Mesenchymal stem cell (in vitro differentiated cells and primary cell): ENCODE results near the gene SAMD11.
A peak's percentile ranks its signal among the peaks of the same experiment; 100 is the strongest.

Source experiments
- DNase-seq: peaks from one replicate; pipeline ENCODE4 v3.0.0-alpha.2; 2013
- H2AFZ ChIP-seq: one replicate; pipeline ENCODE4 v1.6.1; 2013; ENCODE audit warnings: low read depth, mild to moderate bottlenecking, control low read depth, inconsistent platforms, low read length, moderate library complexity
- H2AK5ac ChIP-seq: 2 replicates; pipeline ENCODE4 v1.6.1; 2013; ENCODE audit warnings: low read length, moderate library complexity, mild to moderate bottlenecking, inconsistent platforms; ENCODE audit not compliant: severe bottlenecking
- H2BK120ac ChIP-seq: one replicate; pipeline ENCODE4 v1.6.1; 2013; ENCODE audit warnings: low read depth, mild to moderate bottlenecking, inconsistent platforms, low read length, moderate library complexity
- H2BK12ac ChIP-seq, 2 experiments: one replicate each; pipeline ENCODE4 v1.6.1; 2013; ENCODE audit warnings: inconsistent platforms in 2 of 2, low read length in 2 of 2, mild to moderate bottlenecking in 2 of 2, moderate library complexity in 2 of 2, control low read depth in 1 of 2
- H2BK15ac ChIP-seq: one replicate; pipeline ENCODE4 v1.6.1; 2013; ENCODE audit warnings: mild to moderate bottlenecking, low read depth, inconsistent platforms; ENCODE audit not compliant: poor library complexity, severe bottlenecking
- H2BK5ac ChIP-seq: 2 replicates; pipeline ENCODE4 v1.6.1; 2013; ENCODE audit warnings: low read depth, mild to moderate bottlenecking, low read length, control low read depth, inconsistent platforms; ENCODE audit not compliant: poor library complexity, severe bottlenecking
- H3K14ac ChIP-seq, 2 experiments: one replicate each; pipeline ENCODE4 v1.6.1; 2013; ENCODE audit warnings: inconsistent platforms in 2 of 2, low read length in 2 of 2, control low read depth in 1 of 2, mild to moderate bottlenecking in 1 of 2, moderate library complexity in 1 of 2
- H3K18ac ChIP-seq, 2 experiments: one replicate each; pipeline ENCODE4 v1.6.1; 2013; ENCODE audit warnings: inconsistent platforms in 2 of 2, low read length in 2 of 2, control low read depth in 1 of 2, low read depth in 1 of 2, mild to moderate bottlenecking in 1 of 2
- H3K23ac ChIP-seq, 2 experiments: one replicate each; pipeline ENCODE4 v1.6.1; 2013; ENCODE audit warnings: inconsistent platforms in 2 of 2, low read length in 2 of 2, mild to moderate bottlenecking in 2 of 2, moderate library complexity in 2 of 2, control low read depth in 1 of 2
- H3K27ac ChIP-seq: 2 replicates; pipeline ENCODE4 v1.5.1; 2013; ENCODE audit warnings: mild to moderate bottlenecking, moderate library complexity, low read length, control low read depth, inconsistent platforms; ENCODE audit not compliant: poor library complexity, severe bottlenecking
- H3K27me3 ChIP-seq, 2 experiments: 2 replicates each; pipeline versions ENCODE4 v1.6.1 to v1.7.0; 2013; ENCODE audit warnings: low read length in 2 of 2, mild to moderate bottlenecking in 2 of 2, moderate library complexity in 2 of 2, control low read depth in 1 of 2, inconsistent platforms in 1 of 2; ENCODE audit not compliant: control insufficient read depth in 1 of 2, insufficient read depth in 1 of 2
- H3K36me3 ChIP-seq, 2 experiments: 2 replicates each; pipeline versions ENCODE4 v1.6.1 to v1.7.0; 2013; ENCODE audit warnings: low read length in 2 of 2, control low read depth in 1 of 2, inconsistent platforms in 1 of 2, low read depth in 1 of 2, mild to moderate bottlenecking in 1 of 2; ENCODE audit not compliant: insufficient read depth in 2 of 2, control insufficient read depth in 1 of 2
- H3K4ac ChIP-seq, 2 experiments: one replicate each; pipeline ENCODE4 v1.6.1; 2013; ENCODE audit warnings: inconsistent platforms in 2 of 2, low read length in 2 of 2, mild to moderate bottlenecking in 2 of 2, moderate library complexity in 2 of 2, control low read depth in 1 of 2, low read depth in 1 of 2
- H3K4me1 ChIP-seq: 2 replicates; pipeline ENCODE4 v1.6.1; 2013; ENCODE audit warnings: low read depth, low read length, control low read depth; ENCODE audit not compliant: control insufficient read depth, insufficient read depth
- H3K4me2 ChIP-seq: 2 replicates; pipeline ENCODE4 v1.6.1; 2013; ENCODE audit warnings: low read length, mild to moderate bottlenecking, inconsistent platforms; ENCODE audit not compliant: poor library complexity, severe bottlenecking
- H3K4me3 ChIP-seq, 2 experiments: 2 replicates each; pipeline versions ENCODE4 v1.5.1 to v1.7.0; 2013; ENCODE audit warnings: low read length in 2 of 2, mild to moderate bottlenecking in 2 of 2, control low read depth in 1 of 2, low read depth in 1 of 2; ENCODE audit not compliant: insufficient read depth in 1 of 2
- H3K79me1 ChIP-seq: replicated peaks from 2 replicates; pipeline ENCODE4 v1.6.1; 2013; ENCODE audit warnings: mild to moderate bottlenecking, control low read depth, low read length, inconsistent platforms; ENCODE audit not compliant: poor library complexity, severe bottlenecking
- H3K9ac ChIP-seq: 2 replicates; pipeline ENCODE4 v1.7.0; 2013; ENCODE audit warnings: mild to moderate bottlenecking, low read length, moderate library complexity
- H3K9me3 ChIP-seq: 2 replicates; pipeline ENCODE4 v1.7.0; 2013; ENCODE audit warnings: mild to moderate bottlenecking, low read length; ENCODE audit not compliant: control insufficient read depth
- H4K8ac ChIP-seq: one replicate; pipeline ENCODE4 v1.6.1; 2013; ENCODE audit warnings: inconsistent platforms, mild to moderate bottlenecking, low read length, moderate library complexity
- H4K91ac ChIP-seq: one replicate; pipeline ENCODE4 v1.6.1; 2013; ENCODE audit warnings: mild to moderate bottlenecking, low read length, inconsistent platforms
- WGBS: methylation state at CpG from one replicate; pipeline ENCODE4 v1.1.7; 2013; ENCODE audit warnings: mixed read lengths; 5-methylcytosine and 5-hydroxymethylcytosine counted together

SAMD11 gene

DNA sequence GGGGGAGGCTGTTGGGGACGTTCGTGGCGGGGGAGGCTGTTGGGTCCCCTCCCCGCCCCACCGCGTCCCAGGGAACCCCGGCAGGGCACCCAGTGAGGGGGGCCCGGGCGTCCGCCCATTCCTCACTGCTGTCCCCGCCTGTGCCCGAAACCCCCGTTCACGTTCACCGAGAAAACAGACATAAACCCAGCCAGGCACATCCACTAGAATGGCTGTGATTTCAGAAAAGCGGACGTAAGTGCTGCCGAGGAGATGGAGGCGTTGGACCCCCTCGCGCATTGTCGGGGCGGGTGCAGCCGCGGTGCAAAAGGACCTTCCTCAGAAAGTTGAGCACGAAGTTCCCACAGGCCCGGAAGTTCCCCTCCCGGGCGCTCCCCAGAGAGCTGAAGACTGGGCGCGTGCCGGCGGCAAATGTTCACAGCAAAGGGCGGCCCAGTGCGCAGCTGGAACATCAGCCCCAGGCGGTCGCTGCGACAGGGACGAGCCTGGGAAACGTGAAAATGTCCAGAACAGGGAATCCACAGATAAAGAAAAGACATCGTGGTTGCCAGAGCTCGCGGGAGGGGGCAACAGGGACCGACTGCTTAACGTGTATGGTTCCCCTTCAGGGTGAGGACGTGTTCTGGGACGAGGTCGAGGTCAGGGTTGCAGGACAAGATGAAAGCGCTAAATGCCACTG, 18.5 kb upstream of the SAMD11 start:
- Histone ChIP-seq H3K27ac (no peak overlapping the region), H2AFZ (no peak overlapping the region), H2BK12ac (peak overlapping the region in 1 of 2 experiments; percentile 7), H2AK5ac (no peak overlapping the region), H3K14ac (no peak overlapping the region), H2BK15ac (no peak overlapping the region), H2BK5ac (no peak overlapping the region), H3K27me3 (peaks cover 19 to 21% of the 10 kb centered on the region in 2 experiments), H3K4ac (no peak overlapping the region), H3K4me1 (peaks cover 29% of the 10 kb centered on the region), H3K36me3 (peaks cover 0 to 2% of the 10 kb centered on the region in 2 experiments), H3K9ac (peak overlapping the region; percentile 27), H4K8ac (no peak overlapping the region), H2BK120ac (no peak overlapping the region), H3K18ac (peak overlapping the region in 1 of 2 experiments; percentile 22), H4K91ac (no peak overlapping the region), H3K9me3 (no peaks in the 10 kb centered on the region), H3K23ac (no peak overlapping the region), H3K79me1 (no peaks in the 10 kb centered on the region), H3K4me3 (peak overlapping the region; percentile 23 to 64), H3K4me2 (peak overlapping the region; percentile 59)
- WGBS, result 8% methylated on average over 39 of the region's 49 CpGs
- peak; percentile 73 for DNase-seq

DNA sequence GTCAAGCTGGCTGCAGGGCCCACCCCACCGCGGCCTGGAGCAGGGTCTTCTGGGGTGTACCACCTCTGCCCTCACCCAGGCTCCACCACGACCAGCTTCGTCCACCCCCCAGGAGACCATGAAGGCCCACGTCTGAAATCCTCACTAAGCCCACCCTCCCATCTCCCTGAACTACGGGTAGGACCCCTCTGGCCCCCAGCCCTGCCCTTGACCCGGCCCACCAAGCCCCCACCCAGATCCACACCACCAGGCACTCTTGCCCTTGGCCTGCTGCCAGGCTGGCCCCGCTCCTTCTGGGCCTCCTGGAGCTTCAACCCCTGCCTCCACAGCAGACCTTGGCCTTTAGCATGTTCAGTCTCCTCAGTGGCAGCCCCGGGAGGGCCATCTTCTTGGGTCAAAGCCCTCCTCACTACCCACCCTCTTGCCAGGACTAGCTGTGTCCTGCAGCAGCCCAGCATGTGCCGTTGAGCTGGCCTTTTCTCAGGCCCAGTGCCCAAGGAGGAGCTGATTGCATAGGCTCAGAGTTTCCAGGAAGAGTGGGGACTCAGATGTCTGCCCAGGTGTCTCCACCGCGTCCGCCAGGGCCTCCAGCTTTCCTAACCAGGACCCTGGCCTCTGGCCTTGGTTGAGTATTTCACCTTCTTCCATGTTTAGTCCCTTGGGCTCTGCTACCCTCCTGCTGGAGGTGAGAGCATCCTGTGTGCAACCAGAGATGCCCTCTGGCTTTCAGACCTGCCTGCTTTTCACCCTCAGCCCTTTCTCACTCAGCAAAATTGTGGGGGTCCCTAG, 17.7 kb upstream of the SAMD11 start:
- Histone ChIP-seq H4K8ac (no peak overlapping the region), H3K4me1 (peaks cover 37% of the 10 kb centered on the region), H3K4me2 (no peak overlapping the region), H3K4ac (no peak overlapping the region), H3K14ac (no peak overlapping the region), H3K79me1 (no peaks in the 10 kb centered on the region), H2AFZ (no peak overlapping the region), H3K23ac (no peak overlapping the region), H3K36me3 (peaks cover 0 to 2% of the 10 kb centered on the region in 2 experiments), H2BK12ac (peak overlapping the region in 1 of 2 experiments; percentile 73), H2BK5ac (no peak overlapping the region), H3K27ac (no peak overlapping the region), H2BK120ac (no peak overlapping the region), H3K9me3 (no peaks in the 10 kb centered on the region), H4K91ac (no peak overlapping the region), H3K4me3 (no peak overlapping the region), H3K18ac (peak overlapping the region in 1 of 2 experiments; percentile 44), H2BK15ac (no peak overlapping the region), H2AK5ac (no peak overlapping the region), H3K27me3 (peaks cover 18 to 21% of the 10 kb centered on the region in 2 experiments), H3K9ac (no peak overlapping the region)
- no peak for DNase-seq
- WGBS, result 86% methylated on average over 13 of the region's 13 CpGs

DNA sequence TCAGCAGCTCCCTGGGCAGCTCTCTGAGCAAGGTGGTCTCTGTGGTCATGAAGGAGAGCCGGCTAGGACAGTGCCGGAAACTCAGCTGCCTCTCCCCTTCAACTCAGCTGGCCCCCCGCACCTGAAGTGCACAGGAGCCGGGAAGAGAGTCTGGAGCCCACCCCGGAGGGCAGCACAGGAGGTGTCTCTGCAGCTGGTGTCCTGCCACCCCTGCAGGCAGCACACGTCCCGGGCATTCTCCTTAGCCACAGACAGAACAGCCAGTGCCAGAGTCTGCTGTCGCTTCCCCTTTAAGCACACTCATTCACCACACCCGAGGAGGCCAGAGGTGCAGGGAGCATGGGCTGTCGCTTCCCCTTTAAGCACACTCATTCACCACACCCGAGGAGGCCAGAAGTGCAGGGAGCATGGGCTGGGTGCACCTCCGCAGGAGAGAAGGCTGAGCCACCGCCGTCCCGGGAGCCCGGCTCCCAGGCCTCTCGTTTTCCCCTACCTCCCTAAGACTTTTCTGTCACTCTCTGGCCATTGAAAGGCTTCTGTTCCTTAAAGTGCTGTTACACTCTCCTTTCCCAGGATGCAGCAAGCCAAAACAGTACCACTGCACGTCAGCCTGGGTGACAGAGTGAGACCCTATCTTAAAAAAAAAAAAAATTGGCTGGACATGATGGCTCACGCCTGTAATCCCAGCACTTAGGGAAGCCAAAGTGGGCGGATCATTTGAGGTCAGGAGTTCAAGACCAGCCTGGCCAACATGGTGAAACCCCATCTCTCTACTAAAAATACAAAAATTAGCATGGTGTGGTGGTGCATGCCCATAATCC, 16.9 kb upstream of the SAMD11 start:
- Histone ChIP-seq H3K18ac (peak overlapping the region in 1 of 2 experiments; percentile 44), H3K9me3 (no peaks in the 10 kb centered on the region), H3K27me3 (peaks cover 14 to 21% of the 10 kb centered on the region in 2 experiments), H2BK12ac (no peak overlapping the region), H4K8ac (no peak overlapping the region), H3K36me3 (peaks cover 0 to 2% of the 10 kb centered on the region in 2 experiments), H3K9ac (no peak overlapping the region), H2BK5ac (no peak overlapping the region), H2BK120ac (no peak overlapping the region), H3K27ac (no peak overlapping the region), H3K4me1 (peaks cover 44% of the 10 kb centered on the region), H2AFZ (no peak overlapping the region), H3K4me3 (no peak overlapping the region), H3K23ac (no peak overlapping the region), H3K4ac (no peak overlapping the region), H4K91ac (no peak overlapping the region), H3K79me1 (no peaks in the 10 kb centered on the region), H3K14ac (no peak overlapping the region), H2BK15ac (no peak overlapping the region), H2AK5ac (no peak overlapping the region), H3K4me2 (no peak overlapping the region)
- WGBS, result 36% methylated on average over 19 of the region's 20 CpGs
- peak; percentile 46 for DNase-seq
